ENCODE data around the gene EXOC7.

The EXOC7 gene

GRCh38 chr17:76132574-76133338 lies 29.2 kb upstream of the EXOC7 start:
- Mint-ChIP-seq H3K36me3 (ENCODE audit: low read depth) (no peaks in the 10 kb centered on the region), H3K27me3 (ENCODE audit: low read depth) (no peaks in the 10 kb centered on the region), H3K27ac (no peak overlapping the region), H3K4me1 (ENCODE audit: low read depth) (peaks cover 8% of the 10 kb centered on the region), H3K9me3 (no peaks in the 10 kb centered on the region), H3K4me3 (no peak overlapping the region)
- no peak for DNase-seq (ENCODE audit: low spot score)

DNA sequence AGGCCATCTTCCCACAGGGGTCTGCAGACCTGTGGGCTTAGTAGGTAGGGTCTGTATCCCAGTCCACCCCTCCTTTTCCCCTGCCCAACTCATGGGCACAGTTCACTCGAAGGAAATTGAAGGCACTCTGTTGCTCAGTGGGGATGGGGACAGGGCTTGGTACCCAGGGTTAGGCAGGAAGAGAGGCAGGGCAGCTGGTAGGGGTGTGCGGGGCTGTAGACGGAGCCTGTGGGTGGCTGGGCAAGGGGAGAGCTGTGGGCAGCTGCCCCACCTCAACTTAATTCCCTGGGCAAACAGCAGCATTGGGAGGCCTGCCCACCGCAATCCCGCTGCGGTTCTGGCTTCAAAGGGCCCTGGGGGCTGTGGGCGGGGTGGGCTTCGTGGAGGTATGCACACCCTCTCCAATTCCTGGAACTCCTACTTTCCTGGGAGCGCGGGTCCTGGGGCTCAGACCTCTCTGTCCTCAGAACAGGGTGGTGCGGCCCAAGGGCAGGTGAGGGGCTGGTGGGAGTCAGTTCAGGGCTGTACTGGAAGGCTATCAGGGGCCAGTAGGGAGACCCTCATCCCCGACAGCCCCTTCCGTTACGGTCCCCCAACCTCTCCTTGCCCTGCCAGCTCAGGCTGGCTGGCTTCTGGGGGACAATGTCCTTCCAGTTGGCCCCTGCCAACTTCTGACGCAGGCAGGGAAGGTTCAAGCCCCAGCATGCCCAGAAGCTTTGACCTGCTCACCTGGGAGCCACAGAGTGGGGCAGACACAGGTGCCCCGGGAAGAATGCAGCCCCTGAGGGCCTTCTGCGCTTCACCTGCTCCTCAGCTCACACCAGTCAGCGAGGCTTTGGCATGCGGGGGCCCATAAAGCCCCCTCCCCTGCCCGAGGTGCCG lies 28.3 kb upstream of the EXOC7 start:
- Mint-ChIP-seq H3K9me3 (no peaks in the 10 kb centered on the region), H3K4me3 (no peak overlapping the region), H3K27me3 (ENCODE audit: low read depth) (no peaks in the 10 kb centered on the region), H3K4me1 (ENCODE audit: low read depth) (peaks cover 12% of the 10 kb centered on the region), H3K27ac (no peak overlapping the region), H3K36me3 (ENCODE audit: low read depth) (no peaks in the 10 kb centered on the region)
- DNase-seq (ENCODE audit: low spot score), result no peak

- no peak for DNase-seq (ENCODE audit: low spot score)
- Mint-ChIP-seq H3K27ac (no peak overlapping the region), H3K27me3 (ENCODE audit: low read depth) (no peaks in the 10 kb centered on the region), H3K9me3 (no peaks in the 10 kb centered on the region), H3K36me3 (ENCODE audit: low read depth) (no peaks in the 10 kb centered on the region), H3K4me3 (no peak overlapping the region), H3K4me1 (ENCODE audit: low read depth) (peaks cover 18% of the 10 kb centered on the region)
These were observed 27.6 kb upstream of the EXOC7 start for GRCh38 chr17:76131051-76131691.

DNA sequence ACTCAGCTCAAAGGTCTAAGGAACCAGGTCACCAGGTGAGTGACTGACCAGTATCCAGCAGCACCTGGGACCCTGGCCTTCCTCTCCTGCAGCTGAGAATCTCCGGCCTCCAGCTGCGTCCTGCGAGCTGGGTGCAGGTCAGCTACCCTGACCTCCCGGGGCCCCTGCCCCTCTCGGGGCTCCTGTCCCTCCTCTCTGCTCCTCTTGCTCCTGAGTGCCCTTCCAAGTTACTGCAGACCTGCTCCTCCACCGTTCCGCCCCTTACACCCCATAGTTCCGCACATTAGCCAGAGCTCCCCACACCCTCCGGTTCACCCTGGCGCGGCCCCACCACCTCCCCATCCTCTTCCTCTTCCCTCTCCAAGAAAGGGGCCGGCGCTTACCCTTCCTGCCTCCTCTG lies 26.9 kb upstream of the EXOC7 start:
- H3K4me3 Mint-ChIP-seq, result no peak overlapping the region
- DNase-seq (ENCODE audit: low spot score), result no peak
- H3K36me3 Mint-ChIP-seq (ENCODE audit: low read depth), result no peaks in the 10 kb centered on the region
- no peaks in the 10 kb centered on the region for H3K9me3 Mint-ChIP-seq
- no peaks in the 10 kb centered on the region for H3K27me3 Mint-ChIP-seq (ENCODE audit: low read depth)
- peaks cover 18% of the 10 kb centered on the region for H3K4me1 Mint-ChIP-seq (ENCODE audit: low read depth)
- H3K27ac Mint-ChIP-seq, result no peak overlapping the region

DNA sequence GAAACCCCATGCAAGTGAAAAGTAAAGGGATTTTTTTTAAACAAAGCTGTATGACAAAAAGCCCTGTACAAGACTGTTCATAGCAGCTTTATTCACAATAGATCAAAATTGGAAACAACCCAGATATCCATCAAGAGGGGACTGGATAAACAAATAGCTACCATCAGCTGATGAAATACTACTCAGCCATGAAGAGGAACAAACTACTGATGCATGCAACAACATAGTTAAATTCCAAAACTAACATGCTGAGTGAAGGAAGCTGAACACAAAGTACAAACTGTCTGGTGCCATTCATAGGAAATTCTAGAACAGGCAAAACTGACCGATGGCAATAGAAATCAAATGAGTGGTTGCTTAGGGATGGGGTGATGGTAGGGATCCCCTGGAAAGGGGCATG lies 22.3 kb upstream of the EXOC7 start:
- no peak for DNase-seq (ENCODE audit: low spot score)
- H3K36me3 Mint-ChIP-seq (ENCODE audit: low read depth), result no peaks in the 10 kb centered on the region
- H3K4me1 Mint-ChIP-seq (ENCODE audit: low read depth), result peaks cover 16% of the 10 kb centered on the region
- H3K27me3 Mint-ChIP-seq (ENCODE audit: low read depth), result no peaks in the 10 kb centered on the region
- H3K27ac Mint-ChIP-seq, result no peak overlapping the region
- no peak overlapping the region for H3K4me3 Mint-ChIP-seq
- no peaks in the 10 kb centered on the region for H3K9me3 Mint-ChIP-seq

- no peaks in the 10 kb centered on the region for H3K36me3 Mint-ChIP-seq (ENCODE audit: low read depth)
- H3K4me1 Mint-ChIP-seq (ENCODE audit: low read depth), result peaks cover 19% of the 10 kb centered on the region
- H3K27me3 Mint-ChIP-seq (ENCODE audit: low read depth), result no peaks in the 10 kb centered on the region
- H3K4me3 Mint-ChIP-seq, result no peak overlapping the region
- H3K27ac Mint-ChIP-seq, result no peak overlapping the region
- no peak for DNase-seq (ENCODE audit: low spot score)
- H3K9me3 Mint-ChIP-seq, result no peaks in the 10 kb centered on the region
These were observed 21.7 kb upstream of the EXOC7 start for GRCh38 chr17:76125391-76125675.

DNA sequence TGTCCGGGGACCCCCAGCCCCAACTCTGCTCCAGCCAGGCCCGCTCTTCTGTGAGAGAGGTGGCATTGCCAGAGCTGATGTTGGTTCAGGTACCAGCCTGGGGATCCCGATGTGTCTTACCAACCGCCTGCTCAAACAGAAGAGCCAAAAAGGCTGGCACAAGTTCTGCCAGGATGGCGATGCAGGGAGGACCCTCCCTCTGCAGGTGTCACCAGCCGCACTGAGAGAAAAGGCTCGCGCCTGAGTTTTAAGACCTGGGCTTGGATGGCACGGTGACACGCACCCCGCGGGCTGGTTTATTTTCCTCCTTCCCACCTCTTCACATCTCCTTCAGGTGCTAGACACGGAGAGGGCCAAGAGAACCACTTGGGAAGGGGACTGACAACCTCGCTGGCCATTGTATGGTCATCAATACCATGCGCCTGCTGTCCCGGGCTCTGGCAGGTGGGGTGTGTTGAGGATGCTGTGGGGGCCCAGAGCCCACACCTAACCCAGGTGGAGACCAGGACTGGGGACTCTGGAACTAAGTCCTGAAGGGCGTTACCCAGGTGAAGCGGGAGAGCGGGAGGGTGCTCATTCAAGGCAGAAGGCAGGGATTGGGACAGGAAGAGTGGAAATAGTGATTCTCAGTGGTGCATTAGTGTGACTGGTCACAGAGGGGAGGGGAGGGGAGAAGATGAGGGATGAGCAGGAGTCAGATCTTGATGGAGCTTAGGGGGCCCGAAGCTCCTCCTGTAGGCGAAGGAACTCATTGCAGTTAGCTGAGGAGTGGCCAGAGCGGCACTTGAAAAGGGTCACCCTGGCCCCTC lies 21.2 kb upstream of the EXOC7 start:
- no peak for DNase-seq (ENCODE audit: low spot score)
- Mint-ChIP-seq H3K27me3 (ENCODE audit: low read depth) (no peaks in the 10 kb centered on the region), H3K9me3 (no peaks in the 10 kb centered on the region), H3K27ac (no peak overlapping the region), H3K4me1 (ENCODE audit: low read depth) (peaks cover 19% of the 10 kb centered on the region), H3K4me3 (no peak overlapping the region), H3K36me3 (ENCODE audit: low read depth) (no peaks in the 10 kb centered on the region)

- Mint-ChIP-seq H3K36me3 (ENCODE audit: low read depth) (no peaks in the 10 kb centered on the region), H3K9me3 (no peaks in the 10 kb centered on the region), H3K4me1 (ENCODE audit: low read depth) (peaks cover 19% of the 10 kb centered on the region), H3K4me3 (no peak overlapping the region), H3K27me3 (ENCODE audit: low read depth) (no peaks in the 10 kb centered on the region), H3K27ac (no peak overlapping the region)
- no peak for DNase-seq (ENCODE audit: low spot score)
These were observed 20.4 kb upstream of the EXOC7 start for GRCh38 chr17:76123749-76124581.

- Mint-ChIP-seq H3K27ac (peak overlapping the region; percentile 77), H3K9me3 (no peaks in the 10 kb centered on the region), H3K4me1 (ENCODE audit: low read depth) (peaks cover 19% of the 10 kb centered on the region), H3K4me3 (peak overlapping the region; percentile 9), H3K36me3 (ENCODE audit: low read depth) (no peaks in the 10 kb centered on the region), H3K27me3 (ENCODE audit: low read depth) (no peaks in the 10 kb centered on the region)
- no peak for DNase-seq (ENCODE audit: low spot score)
These were observed 19.6 kb upstream of the EXOC7 start for GRCh38 chr17:76123191-76123499.

GRCh38 chr17:76122431-76123190 lies 19.0 kb upstream of the EXOC7 start:
- H3K4me1 Mint-ChIP-seq (ENCODE audit: low read depth), result peaks cover 19% of the 10 kb centered on the region
- no peak for DNase-seq (ENCODE audit: low spot score)
- H3K9me3 Mint-ChIP-seq, result no peaks in the 10 kb centered on the region
- peak overlapping the region; percentile 77 for H3K27ac Mint-ChIP-seq
- H3K4me3 Mint-ChIP-seq, result peak overlapping the region; percentile 34
- H3K36me3 Mint-ChIP-seq (ENCODE audit: low read depth), result no peaks in the 10 kb centered on the region
- H3K27me3 Mint-ChIP-seq (ENCODE audit: low read depth), result no peaks in the 10 kb centered on the region

DNA sequence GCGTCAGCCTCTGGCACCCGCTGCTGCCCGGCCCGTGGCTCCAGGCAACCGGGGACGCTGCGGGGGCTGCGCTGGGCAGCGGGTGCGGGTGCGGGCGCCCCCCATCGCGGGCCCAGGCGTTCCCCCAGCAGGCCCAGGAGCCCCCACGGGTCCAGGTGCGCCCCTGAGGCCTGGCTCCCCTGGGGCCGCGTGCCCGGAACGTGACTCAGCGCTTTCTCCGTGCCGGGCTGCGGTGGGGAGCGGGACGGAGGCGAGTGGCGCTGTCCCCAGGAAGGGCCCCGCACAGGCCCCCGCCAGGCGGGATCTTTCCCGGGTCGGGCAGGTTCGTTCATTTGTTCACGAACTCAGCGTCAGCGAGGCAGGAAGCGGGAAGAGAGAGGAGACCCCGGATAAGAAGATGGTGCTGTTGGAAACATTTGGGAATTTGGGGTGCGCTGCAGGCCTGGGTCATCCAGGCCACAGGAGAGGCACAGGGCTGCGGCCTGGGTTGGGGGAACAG lies 18.4 kb upstream of the EXOC7 start:
- H3K27me3 Mint-ChIP-seq (ENCODE audit: low read depth), result no peaks in the 10 kb centered on the region
- no peak for DNase-seq (ENCODE audit: low spot score)

GRCh38 chr17:76120658-76121008 lies 17.0 kb upstream of the EXOC7 start:
- no peaks in the 10 kb centered on the region for H3K9me3 Mint-ChIP-seq
- H3K27me3 Mint-ChIP-seq (ENCODE audit: low read depth), result no peaks in the 10 kb centered on the region
- no peaks in the 10 kb centered on the region for H3K36me3 Mint-ChIP-seq (ENCODE audit: low read depth)
- peaks cover 9% of the 10 kb centered on the region for H3K4me1 Mint-ChIP-seq (ENCODE audit: low read depth)
- no peak for DNase-seq (ENCODE audit: low spot score)
- no peak overlapping the region for H3K4me3 Mint-ChIP-seq
- H3K27ac Mint-ChIP-seq, result peak overlapping the region; percentile 47

More for the DNA sequence above, 18.4 kb upstream of the EXOC7 start:
- H3K4me1 Mint-ChIP-seq (ENCODE audit: low read depth), result peaks cover 15% of the 10 kb centered on the region
- no peaks in the 10 kb centered on the region for H3K36me3 Mint-ChIP-seq (ENCODE audit: low read depth)
- H3K9me3 Mint-ChIP-seq, result no peaks in the 10 kb centered on the region
- peak overlapping the region; percentile 67 for H3K27ac Mint-ChIP-seq
- peak overlapping the region; percentile 34 for H3K4me3 Mint-ChIP-seq
